ENCODE results near the gene ATIC. TPM values are rescaled to one million over a fixed set of nuclear protein-coding genes. Genes with fewer than 3 reads are reported as not detected.

ATIC gene
- polyA plus RNA-seq, 3 donors, result 20.8 to 32.3 (median 21.6) TPM

GRCh38 chr2:215374642-215375466, 63.0 kb downstream of the ATIC start:
- Histone ChIP-seq H2AFZ (ENCODE audit: insufficient read depth, low read depth, low read length, poor library complexity, severe bottlenecking) (no peak overlapping the region), H3K4me1 (ENCODE audit: control insufficient read depth in 1 of 2, insufficient read depth in 2 of 2, low read length in 2 of 2) (no peaks in the 10 kb centered on the region), H3K79me2 (ENCODE audit: insufficient read depth, low read length) (no peaks in the 10 kb centered on the region), H3K9ac (ENCODE audit: insufficient read depth, low read length, poor library complexity, severe bottlenecking) (no peak overlapping the region), H3K4me2 (replicated peaks; ENCODE audit: extremely low read depth, low read length, poor library complexity, severe bottlenecking) (no peak overlapping the region), H3K27ac (ENCODE audit: low read depth in 1 of 2, low read length in 2 of 2) (no peak overlapping the region), H3K4me3 (replicated peaks in 1 of 3; ENCODE audit: low read depth in 2 of 3, low read length in 3 of 3) (no peak overlapping the region), H4K20me1 (ENCODE audit: insufficient read depth, low read length) (no peaks in the 10 kb centered on the region), H3K36me3 (replicated peaks in 1 of 2; ENCODE audit: control insufficient read depth in 1 of 2, insufficient read depth in 2 of 2, low read length in 2 of 2) (no peaks in the 10 kb centered on the region), H3K27me3 (ENCODE audit: control insufficient read depth in 2 of 2, insufficient read depth in 2 of 2, low read length in 2 of 2) (no peaks in the 10 kb centered on the region), H3K9me3 (replicated peaks in 1 of 2; ENCODE audit: control insufficient read depth in 1 of 2, insufficient read depth in 1 of 2, low read length in 2 of 2) (peaks cover 0 to 8% of the 10 kb centered on the region in 2 donors)
- intact Hi-C loops (cut with micrococcal nuclease), result no loop called here
- Mint-ChIP-seq H3K27me3 (ENCODE audit: low read depth in 3 of 3) (peaks cover 0 to 2% (median 0%) of the 10 kb centered on the region in 3 donors), H3K36me3 (no peaks in the 10 kb centered on the region), H3K9me3 (peaks cover 2 to 13% (median 6%) of the 10 kb centered on the region in 7 donors), H3K4me3 (no peak overlapping the region), H3K4me1 (no peaks in the 10 kb centered on the region), H3K27ac (no peak overlapping the region)
- no peak for TF ChIP-seq CTCF (IDR thresholded peaks at IDR 0.05)
- 97% methylated on average over 6 of the region's 10 CpGs for WGBS (ENCODE audit: insufficient coverage)
- no peak for DNase-seq

GRCh38 chr2:215375467-215375830, 63.6 kb downstream of the ATIC start:
- Histone ChIP-seq H3K79me2 (ENCODE audit: insufficient read depth, low read length) (no peaks in the 10 kb centered on the region), H3K9me3 (replicated peaks in 1 of 2; ENCODE audit: control insufficient read depth in 1 of 2, insufficient read depth in 1 of 2, low read length in 2 of 2) (peaks cover 0 to 8% of the 10 kb centered on the region in 2 donors), H3K36me3 (replicated peaks in 1 of 2; ENCODE audit: control insufficient read depth in 1 of 2, insufficient read depth in 2 of 2, low read length in 2 of 2) (no peaks in the 10 kb centered on the region), H3K4me2 (replicated peaks; ENCODE audit: extremely low read depth, low read length, poor library complexity, severe bottlenecking) (no peak overlapping the region), H3K27ac (ENCODE audit: low read depth in 1 of 2, low read length in 2 of 2) (no peak overlapping the region), H3K4me1 (ENCODE audit: control insufficient read depth in 1 of 2, insufficient read depth in 2 of 2, low read length in 2 of 2) (no peaks in the 10 kb centered on the region), H3K9ac (ENCODE audit: insufficient read depth, low read length, poor library complexity, severe bottlenecking) (no peak overlapping the region), H2AFZ (ENCODE audit: insufficient read depth, low read depth, low read length, poor library complexity, severe bottlenecking) (no peak overlapping the region), H3K4me3 (replicated peaks in 1 of 3; ENCODE audit: low read depth in 2 of 3, low read length in 3 of 3) (no peak overlapping the region), H3K27me3 (ENCODE audit: control insufficient read depth in 2 of 2, insufficient read depth in 2 of 2, low read length in 2 of 2) (no peaks in the 10 kb centered on the region), H4K20me1 (ENCODE audit: insufficient read depth, low read length) (no peaks in the 10 kb centered on the region)
- Mint-ChIP-seq H3K36me3 (no peaks in the 10 kb centered on the region), H3K27me3 (ENCODE audit: low read depth in 3 of 3) (peaks cover 0 to 2% (median 0%) of the 10 kb centered on the region in 3 donors), H3K4me1 (no peaks in the 10 kb centered on the region), H3K4me3 (no peak overlapping the region), H3K9me3 (peaks cover 0 to 13% (median 6%) of the 10 kb centered on the region in 7 donors), H3K27ac (no peak overlapping the region)
- no peak for DNase-seq
- no peak for TF ChIP-seq CTCF (IDR thresholded peaks at IDR 0.05)
- 93% methylated on average over 3 of the region's 6 CpGs for WGBS (ENCODE audit: insufficient coverage)
- intact Hi-C loops (cut with micrococcal nuclease), result no loop called here
